HEK293T (cell line): Measurements from ENCODE around the gene SALL2.

ENCODE experiments used
- CTCF ChIA-PET: fragments of 350-600 bp; formaldehyde crosslinking; extraction: SDS; loops from one replicate; lab custom pipeline; 2021; ENCODE audit warnings: antibody characterized with exemption, inconsistent platforms; lab: Yijun Ruan, JAX
- POLR2A ChIA-PET: fragments of 350-600 bp; formaldehyde crosslinking; extraction: SDS; loops from one replicate; lab custom pipeline; 2020; ENCODE audit warnings: antibody characterized with exemption, inconsistent platforms; lab: Yijun Ruan, JAX
- DNase-seq: peaks from one replicate; pipeline ENCODE4 v3.0.0; 2012; ENCODE audit warnings: mixed read lengths; ENCODE audit errors: extremely low spot score
- ARNT ChIP-seq: fragments of 450-650 bp; IDR thresholded peaks from 2 replicates; pipeline ENCODE4 v1.6.1; 2017; ENCODE audit warnings: mild to moderate bottlenecking
- BHLHE40 ChIP-seq: fragments of 450-650 bp; IDR thresholded peaks from 2 replicates; pipeline ENCODE4 v1.6.1; 2016; ENCODE audit warnings: mild to moderate bottlenecking, moderate library complexity, borderline replicate concordance
- CTBP1 ChIP-seq: fragments of 450-650 bp; IDR thresholded peaks from 2 replicates; pipeline ENCODE4 v1.6.1; 2016; ENCODE audit warnings: borderline replicate concordance
- ELF4 ChIP-seq: fragments of 450-650 bp; IDR thresholded peaks from 2 replicates; pipeline ENCODE4 v1.6.1; 2017; ENCODE audit warnings: antibody characterized with exemption
- FOXA1 ChIP-seq: fragments of 450-650 bp; IDR thresholded peaks from 2 replicates; pipeline ENCODE4 v1.6.1; 2016; ENCODE audit warnings: mild to moderate bottlenecking
- FOXK2 ChIP-seq: fragments of 450-650 bp; IDR thresholded peaks from 2 replicates; pipeline ENCODE4 v1.6.1; 2016; ENCODE audit warnings: mild to moderate bottlenecking
- FOXM1 ChIP-seq: fragments of 450-650 bp; IDR thresholded peaks from 2 replicates; pipeline ENCODE4 v1.6.1; 2017; ENCODE audit warnings: mild to moderate bottlenecking, borderline replicate concordance
- HDGF ChIP-seq: fragments of 450-650 bp; IDR thresholded peaks from 2 replicates; pipeline ENCODE4 v1.6.1; 2017; ENCODE audit warnings: antibody characterized with exemption, borderline replicate concordance
- L3MBTL2 ChIP-seq: fragments of 450-650 bp; conservative IDR thresholded peaks from 2 replicates; pipeline ENCODE4 v1.6.1; 2016; ENCODE audit warnings: mild to moderate bottlenecking
- LEF1 ChIP-seq: fragments of 450-650 bp; IDR thresholded peaks from 2 replicates; pipeline ENCODE4 v1.6.1; 2017; ENCODE audit warnings: mild to moderate bottlenecking, borderline replicate concordance
- NFRKB ChIP-seq: fragments of 450-650 bp; IDR thresholded peaks from 2 replicates; pipeline ENCODE4 v1.6.1; 2016; ENCODE audit warnings: mild to moderate bottlenecking, moderate library complexity
- PKNOX1 ChIP-seq: fragments of 450-650 bp; IDR thresholded peaks from 2 replicates; pipeline ENCODE4 v1.6.1; 2016
- SP1 ChIP-seq: fragments of 450-650 bp; IDR thresholded peaks from 2 replicates; pipeline ENCODE4 v1.6.1; 2017
- SUZ12 ChIP-seq: fragments of 450-650 bp; IDR thresholded peaks from 2 replicates; pipeline ENCODE4 v1.6.1; 2016; ENCODE audit warnings: mild to moderate bottlenecking
- TARDBP ChIP-seq: fragments of 450-650 bp; IDR thresholded peaks from 2 replicates; pipeline ENCODE4 v1.6.1; 2016
- ZNF384 ChIP-seq: fragments of 450-650 bp; IDR thresholded peaks from 2 replicates; pipeline ENCODE4 v1.6.1; 2016

SALL2 gene

GRCh38 chr14:21506557-21506956, 19.6 kb downstream of the SALL2 start:
- ChIA-PET POLR2A (no interaction called here), CTCF (no interaction called here)
- no peak for DNase-seq
- TF ChIP-seq SP1 (no peak), CTBP1 (no peak), ELF4 (no peak), ARNT (no peak), ZNF384 (no peak), PKNOX1 (no peak), HDGF (no peak), FOXA1 (no peak), FOXK2 (no peak), LEF1 (no peak), L3MBTL2 (no peak), NFRKB (no peak), SUZ12 (no peak), FOXM1 (no peak), TARDBP (no peak)

- CTCF ChIA-PET, result no interaction called here
- POLR2A ChIA-PET, result no interaction called here
- TF ChIP-seq SUZ12 (no peak), FOXA1 (no peak), L3MBTL2 (no peak), CTBP1 (no peak), SP1 (no peak), HDGF (no peak), FOXM1 (no peak), PKNOX1 (no peak), ELF4 (no peak), TARDBP (no peak), FOXK2 (no peak), BHLHE40 (no peak), ARNT (no peak), NFRKB (no peak), LEF1 (no peak), ZNF384 (no peak)
- no peak for DNase-seq
These were observed 21.1 kb downstream of the SALL2 start for GRCh38 chr14:21505012-21505553.

- no peak for DNase-seq
- CTCF ChIA-PET, result no interaction called here
- POLR2A ChIA-PET, result interaction anchor here (3.4 kb wide), 1 partner anchor 8 kb away, joined by 21 read pairs; the partner anchor contains the start of gene METTL3
- TF ChIP-seq FOXM1 (no peak), SUZ12 (no peak), PKNOX1 (no peak)
These were observed 22.8 kb downstream of the SALL2 start for GRCh38 chr14:21503376-21503775.

- POLR2A ChIA-PET, result interaction anchor here (3.4 kb wide), 1 partner anchor 10 kb away, joined by 21 read pairs; the partner anchor contains the start of gene METTL3
These were observed 24.6 kb downstream of the SALL2 start for GRCh38 chr14:21501568-21501967.

GRCh38 chr14:21498540-21499526, 27.3 kb downstream of the SALL2 start:
- ChIA-PET CTCF (interaction anchor here (0.6 to 4.1 kb wide), 12 partner anchors 9 to 72 kb away, joined by 3 to 35 read pairs (median 6); partner anchors contain the start of genes METTL3 and SALL2), POLR2A (interaction anchor here (0.6 to 2.6 kb wide), 6 partner anchors 11 to 60 kb away, joined by 3 to 26 read pairs (median 4); partner anchors contain the start of genes CHD8, METTL3, RAB2B and SALL2)
- TF ChIP-seq FOXA1, result no peak
- no peak for TF ChIP-seq HDGF
- no peak for TF ChIP-seq SP1
- TF ChIP-seq FOXK2, result no peak
- no peak for TF ChIP-seq CTBP1
- no peak for TF ChIP-seq L3MBTL2
- no peak for TF ChIP-seq SUZ12
- no peak for TF ChIP-seq NFRKB
- no peak for TF ChIP-seq FOXM1
- no peak for TF ChIP-seq ELF4
- TF ChIP-seq ZNF384, result no peak
- no peak for TF ChIP-seq ARNT
- no peak for TF ChIP-seq PKNOX1
- no peak for TF ChIP-seq LEF1
- no peak for TF ChIP-seq BHLHE40
- no peak for TF ChIP-seq TARDBP
- peak; percentile 36 for DNase-seq

More at GRCh38 chr14:21501568-21501967, 24.6 kb downstream of the SALL2 start:
- CTCF ChIA-PET, result interaction anchor here (1.0 to 4.1 kb wide), 3 partner anchors 9 to 55 kb away, joined by 3 to 35 read pairs (median 3); partner anchors contain the start of gene METTL3
- no peak for DNase-seq
- TF ChIP-seq SP1 (no peak), TARDBP (no peak), L3MBTL2 (no peak), LEF1 (no peak), BHLHE40 (no peak), ARNT (no peak), SUZ12 (no peak)
